ENCODE data around the gene CHCHD3.

Gene CHCHD3

DNA sequence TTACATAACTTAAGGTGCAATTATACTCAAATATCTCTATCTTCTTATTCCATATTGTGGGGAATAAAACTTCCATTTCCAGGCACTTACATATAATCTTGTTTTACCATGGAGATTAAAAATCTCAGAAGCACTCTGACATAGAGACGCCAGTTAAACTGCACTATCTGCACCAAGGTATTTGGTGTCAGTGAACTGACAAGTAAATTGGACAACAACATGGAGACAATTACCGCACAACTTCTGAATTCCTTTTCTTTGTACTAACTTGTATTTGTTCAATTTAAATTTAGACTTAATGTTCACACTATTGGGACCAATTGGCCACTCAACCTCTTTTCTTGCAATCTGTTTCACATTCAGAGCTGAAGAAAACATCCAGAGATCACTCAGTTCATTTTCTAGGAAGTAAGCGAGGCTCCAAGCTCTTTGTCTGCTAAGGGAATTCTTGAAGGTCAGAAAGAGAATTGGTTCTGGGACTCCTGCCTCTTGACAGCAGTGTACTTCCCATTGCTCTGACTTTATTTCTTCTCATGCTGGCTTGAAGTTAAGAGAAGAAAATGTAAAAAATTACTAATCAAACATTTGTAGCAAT, 184.7 kb downstream of the CHCHD3 start (continued):
- TF ChIP-seq, protein P1, sequence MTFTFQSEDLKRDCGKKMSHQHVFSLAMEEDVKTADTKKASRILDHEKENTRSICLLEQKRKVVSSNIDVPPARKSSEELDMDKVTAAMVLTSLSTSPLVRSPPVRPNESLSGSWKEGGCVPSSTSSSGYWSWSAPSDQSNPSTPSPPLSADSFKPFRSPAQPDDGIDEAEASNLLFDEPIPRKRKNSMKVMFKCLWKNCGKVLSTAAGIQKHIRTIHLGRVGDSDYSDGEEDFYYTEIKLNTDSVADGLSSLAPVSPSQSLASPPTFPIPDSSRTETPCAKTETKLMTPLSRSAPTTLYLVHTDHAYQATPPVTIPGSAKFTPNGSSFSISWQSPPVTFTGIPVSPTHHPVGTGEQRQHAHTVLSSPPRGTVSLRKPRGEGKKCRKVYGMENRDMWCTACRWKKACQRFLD (tag by site-specific recombination; IDR thresholded peaks at IDR 0.05): no peak
- TF ChIP-seq, protein P2, sequence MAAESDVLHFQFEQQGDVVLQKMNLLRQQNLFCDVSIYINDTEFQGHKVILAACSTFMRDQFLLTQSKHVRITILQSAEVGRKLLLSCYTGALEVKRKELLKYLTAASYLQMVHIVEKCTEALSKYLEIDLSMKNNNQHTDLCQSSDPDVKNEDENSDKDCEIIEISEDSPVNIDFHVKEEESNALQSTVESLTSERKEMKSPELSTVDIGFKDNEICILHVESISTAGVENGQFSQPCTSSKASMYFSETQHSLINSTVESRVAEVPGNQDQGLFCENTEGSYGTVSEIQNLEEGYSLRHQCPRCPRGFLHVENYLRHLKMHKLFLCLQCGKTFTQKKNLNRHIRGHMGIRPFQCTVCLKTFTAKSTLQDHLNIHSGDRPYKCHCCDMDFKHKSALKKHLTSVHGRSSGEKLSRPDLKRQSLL (tag by site-specific recombination; IDR thresholded peaks at IDR 0.05): no peak
- TF ChIP-seq, protein P3, sequence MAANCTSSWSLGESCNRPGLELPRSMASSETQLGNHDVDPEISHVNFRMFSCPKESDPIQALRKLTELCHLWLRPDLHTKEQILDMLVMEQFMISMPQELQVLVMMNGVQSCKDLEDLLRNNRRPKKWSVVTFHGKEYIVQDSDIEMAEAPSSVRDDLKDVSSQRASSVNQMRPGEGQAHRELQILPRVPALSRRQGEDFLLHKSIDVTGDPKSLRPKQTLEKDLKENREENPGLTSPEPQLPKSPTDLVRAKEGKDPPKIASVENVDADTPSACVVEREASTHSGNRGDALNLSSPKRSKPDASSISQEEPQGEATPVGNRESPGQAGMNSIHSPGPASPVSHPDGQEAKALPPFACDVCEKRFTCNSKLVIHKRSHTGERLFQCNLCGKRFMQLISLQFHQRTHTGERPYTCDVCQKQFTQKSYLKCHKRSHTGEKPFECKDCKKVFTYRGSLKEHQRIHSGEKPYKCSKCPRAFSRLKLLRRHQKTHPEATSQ (tag by site-specific recombination; IDR thresholded peaks at IDR 0.05): no peak
- TF ChIP-seq, protein P4, sequence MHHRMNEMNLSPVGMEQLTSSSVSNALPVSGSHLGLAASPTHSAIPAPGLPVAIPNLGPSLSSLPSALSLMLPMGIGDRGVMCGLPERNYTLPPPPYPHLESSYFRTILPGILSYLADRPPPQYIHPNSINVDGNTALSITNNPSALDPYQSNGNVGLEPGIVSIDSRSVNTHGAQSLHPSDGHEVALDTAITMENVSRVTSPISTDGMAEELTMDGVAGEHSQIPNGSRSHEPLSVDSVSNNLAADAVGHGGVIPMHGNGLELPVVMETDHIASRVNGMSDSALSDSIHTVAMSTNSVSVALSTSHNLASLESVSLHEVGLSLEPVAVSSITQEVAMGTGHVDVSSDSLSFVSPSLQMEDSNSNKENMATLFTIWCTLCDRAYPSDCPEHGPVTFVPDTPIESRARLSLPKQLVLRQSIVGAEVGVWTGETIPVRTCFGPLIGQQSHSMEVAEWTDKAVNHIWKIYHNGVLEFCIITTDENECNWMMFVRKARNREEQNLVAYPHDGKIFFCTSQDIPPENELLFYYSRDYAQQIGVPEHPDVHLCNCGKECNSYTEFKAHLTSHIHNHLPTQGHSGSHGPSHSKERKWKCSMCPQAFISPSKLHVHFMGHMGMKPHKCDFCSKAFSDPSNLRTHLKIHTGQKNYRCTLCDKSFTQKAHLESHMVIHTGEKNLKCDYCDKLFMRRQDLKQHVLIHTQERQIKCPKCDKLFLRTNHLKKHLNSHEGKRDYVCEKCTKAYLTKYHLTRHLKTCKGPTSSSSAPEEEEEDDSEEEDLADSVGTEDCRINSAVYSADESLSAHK (tag by site-specific recombination; IDR thresholded peaks at IDR 0.05): no peak
- no peak for TF ChIP-seq ZNF677 (tag by site-specific recombination; IDR thresholded peaks at IDR 0.05)

DNA sequence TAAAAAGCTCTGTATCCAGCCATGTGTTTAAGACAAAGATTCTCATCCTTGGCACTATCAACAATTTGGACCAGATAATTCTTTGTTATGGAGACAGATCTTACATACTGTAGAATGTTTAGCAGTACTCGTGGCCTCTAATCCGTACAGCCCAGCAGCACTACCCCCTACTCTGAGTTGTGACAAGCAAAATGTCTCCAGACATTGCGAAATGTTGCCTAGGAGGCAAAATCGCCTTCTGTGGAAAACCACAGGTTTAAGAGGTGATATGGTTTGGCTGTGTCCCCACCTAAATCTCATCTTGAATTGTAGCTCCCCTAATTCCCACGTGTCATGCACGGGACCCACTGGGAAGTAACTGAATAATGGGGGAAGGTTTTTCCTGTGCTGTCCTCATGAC, 186.7 kb downstream of the CHCHD3 start:
- H3K4me1 ChIP-seq (ENCODE audit: control insufficient read depth, insufficient read depth, low read length): no peaks in the 10 kb centered on the region
- no peak overlapping the region for H3K27ac ChIP-seq (ENCODE audit: extremely low read depth, low read depth, low read length)
- no peak for TF ChIP-seq ZNF146 (tag by site-specific recombination; IDR thresholded peaks at IDR 0.05)
- no peak for TF ChIP-seq ZFHX2 (tag by site-specific recombination; conservative IDR thresholded peaks at IDR 0.05)
- TF ChIP-seq, protein P5, sequence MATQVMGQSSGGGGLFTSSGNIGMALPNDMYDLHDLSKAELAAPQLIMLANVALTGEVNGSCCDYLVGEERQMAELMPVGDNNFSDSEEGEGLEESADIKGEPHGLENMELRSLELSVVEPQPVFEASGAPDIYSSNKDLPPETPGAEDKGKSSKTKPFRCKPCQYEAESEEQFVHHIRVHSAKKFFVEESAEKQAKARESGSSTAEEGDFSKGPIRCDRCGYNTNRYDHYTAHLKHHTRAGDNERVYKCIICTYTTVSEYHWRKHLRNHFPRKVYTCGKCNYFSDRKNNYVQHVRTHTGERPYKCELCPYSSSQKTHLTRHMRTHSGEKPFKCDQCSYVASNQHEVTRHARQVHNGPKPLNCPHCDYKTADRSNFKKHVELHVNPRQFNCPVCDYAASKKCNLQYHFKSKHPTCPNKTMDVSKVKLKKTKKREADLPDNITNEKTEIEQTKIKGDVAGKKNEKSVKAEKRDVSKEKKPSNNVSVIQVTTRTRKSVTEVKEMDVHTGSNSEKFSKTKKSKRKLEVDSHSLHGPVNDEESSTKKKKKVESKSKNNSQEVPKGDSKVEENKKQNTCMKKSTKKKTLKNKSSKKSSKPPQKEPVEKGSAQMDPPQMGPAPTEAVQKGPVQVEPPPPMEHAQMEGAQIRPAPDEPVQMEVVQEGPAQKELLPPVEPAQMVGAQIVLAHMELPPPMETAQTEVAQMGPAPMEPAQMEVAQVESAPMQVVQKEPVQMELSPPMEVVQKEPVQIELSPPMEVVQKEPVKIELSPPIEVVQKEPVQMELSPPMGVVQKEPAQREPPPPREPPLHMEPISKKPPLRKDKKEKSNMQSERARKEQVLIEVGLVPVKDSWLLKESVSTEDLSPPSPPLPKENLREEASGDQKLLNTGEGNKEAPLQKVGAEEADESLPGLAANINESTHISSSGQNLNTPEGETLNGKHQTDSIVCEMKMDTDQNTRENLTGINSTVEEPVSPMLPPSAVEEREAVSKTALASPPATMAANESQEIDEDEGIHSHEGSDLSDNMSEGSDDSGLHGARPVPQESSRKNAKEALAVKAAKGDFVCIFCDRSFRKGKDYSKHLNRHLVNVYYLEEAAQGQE (tag by site-specific recombination; IDR thresholded peaks at IDR 0.05): no peak
- TF ChIP-seq ZNF10 (tag by site-specific recombination; IDR thresholded peaks at IDR 0.05): no peak
- no peak for TF ChIP-seq ZNF16 (tag by site-specific recombination; IDR thresholded peaks at IDR 0.05; ENCODE audit: low read depth)
- H3K9me3 ChIP-seq (ENCODE audit: control insufficient read depth, insufficient read depth, low read depth, low read length): no peaks in the 10 kb centered on the region
- no peak overlapping the region for H3K4me3 ChIP-seq (ENCODE audit: low read depth, low read length)
- ChIA-PET POLR2A (no interaction called here), CTCF (interaction anchor here (0.6 kb wide), 3 partner anchors 16 to 1203 kb away, joined by 3 to 4 read pairs (median 3); no protein-coding TSS in a partner anchor)
- no peaks in the 10 kb centered on the region for H3K36me3 ChIP-seq (ENCODE audit: control insufficient read depth in 2 of 2, insufficient read depth in 1 of 2, low read length in 2 of 2)

DNA sequence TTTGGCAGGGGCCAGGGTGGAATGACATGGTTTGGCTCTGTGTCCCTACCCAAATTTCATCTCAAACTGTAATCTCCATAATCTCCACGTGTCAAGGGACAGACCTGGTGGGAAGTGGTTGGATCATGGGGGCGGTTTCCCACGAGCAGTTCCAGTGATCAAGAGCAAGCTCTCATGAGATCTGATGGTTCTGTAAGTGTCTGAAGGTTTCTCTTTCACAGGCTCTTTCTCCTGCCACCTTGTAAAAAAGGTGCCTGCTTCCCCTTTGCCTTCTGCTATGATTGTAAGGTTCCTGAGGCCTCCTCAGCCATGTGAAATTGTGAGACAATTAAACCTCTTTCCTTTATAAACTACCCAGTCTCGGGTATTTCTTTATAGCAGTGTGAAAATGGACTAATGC, 188.3 kb downstream of the CHCHD3 start:
- H3K9me3 ChIP-seq (ENCODE audit: control insufficient read depth, insufficient read depth, low read depth, low read length): no peaks in the 10 kb centered on the region
- H3K27ac ChIP-seq (ENCODE audit: extremely low read depth, low read depth, low read length): no peak overlapping the region
- ChIA-PET CTCF (no interaction called here), POLR2A (no interaction called here)
- no peaks in the 10 kb centered on the region for H3K36me3 ChIP-seq (ENCODE audit: control insufficient read depth in 2 of 2, insufficient read depth in 1 of 2, low read length in 2 of 2)
- no peak overlapping the region for H3K4me3 ChIP-seq (ENCODE audit: low read depth, low read length)
- no peaks in the 10 kb centered on the region for H3K4me1 ChIP-seq (ENCODE audit: control insufficient read depth, insufficient read depth, low read length)
- no peak for TF ChIP-seq ZNF23 (tag by site-specific recombination; IDR thresholded peaks at IDR 0.05; ENCODE audit: borderline replicate concordance)
- TF ChIP-seq OVOL3 (tag by site-specific recombination; IDR thresholded peaks at IDR 0.05): no peak
- TF ChIP-seq MYNN (tag by site-specific recombination; IDR thresholded peaks at IDR 0.05; ENCODE audit: borderline replicate concordance): no peak
- no peak for TF ChIP-seq ZNF174 (tag by site-specific recombination; IDR thresholded peaks at IDR 0.05)
- no peak for TF ChIP-seq ZNF670 (tag by site-specific recombination; IDR thresholded peaks at IDR 0.05; ENCODE audit: low read depth)
- no peak for TF ChIP-seq ZNF585B (tag by site-specific recombination; IDR thresholded peaks at IDR 0.05)
- TF ChIP-seq ZNF626 (tag by site-specific recombination; IDR thresholded peaks at IDR 0.05): no peak
- TF ChIP-seq ZNF354C (tag by site-specific recombination; IDR thresholded peaks at IDR 0.05; ENCODE audit: borderline replicate concordance, low read depth): no peak
- TF ChIP-seq ZNF544 (tag by site-specific recombination; IDR thresholded peaks at IDR 0.05): no peak
- no peak for TF ChIP-seq ZNF48 (tag by site-specific recombination; IDR thresholded peaks at IDR 0.05)
- TF ChIP-seq SP7 (tag by site-specific recombination; IDR thresholded peaks at IDR 0.05): no peak
- no peak for TF ChIP-seq ZNF302 (tag by site-specific recombination; IDR thresholded peaks at IDR 0.05; ENCODE audit: low read depth)
- TF ChIP-seq ZNF610 (tag by site-specific recombination; IDR thresholded peaks at IDR 0.05; ENCODE audit: borderline replicate concordance): no peak
- no peak for TF ChIP-seq ZNF292 (tag by site-specific recombination; IDR thresholded peaks at IDR 0.05; ENCODE audit: borderline replicate concordance, low read depth)
- no peak for TF ChIP-seq ZNF664 (tag by site-specific recombination; IDR thresholded peaks at IDR 0.05)
